Measurements from ENCODE around the gene CATSPER3. TPM values are rescaled to one million over a fixed set of nuclear protein-coding genes. Genes with fewer than 3 reads are reported as not detected.

CATSPER3 gene
- polyA plus RNA-seq, 3 donors: 0.15 to 0.60 (median 0.52) TPM

DNA sequence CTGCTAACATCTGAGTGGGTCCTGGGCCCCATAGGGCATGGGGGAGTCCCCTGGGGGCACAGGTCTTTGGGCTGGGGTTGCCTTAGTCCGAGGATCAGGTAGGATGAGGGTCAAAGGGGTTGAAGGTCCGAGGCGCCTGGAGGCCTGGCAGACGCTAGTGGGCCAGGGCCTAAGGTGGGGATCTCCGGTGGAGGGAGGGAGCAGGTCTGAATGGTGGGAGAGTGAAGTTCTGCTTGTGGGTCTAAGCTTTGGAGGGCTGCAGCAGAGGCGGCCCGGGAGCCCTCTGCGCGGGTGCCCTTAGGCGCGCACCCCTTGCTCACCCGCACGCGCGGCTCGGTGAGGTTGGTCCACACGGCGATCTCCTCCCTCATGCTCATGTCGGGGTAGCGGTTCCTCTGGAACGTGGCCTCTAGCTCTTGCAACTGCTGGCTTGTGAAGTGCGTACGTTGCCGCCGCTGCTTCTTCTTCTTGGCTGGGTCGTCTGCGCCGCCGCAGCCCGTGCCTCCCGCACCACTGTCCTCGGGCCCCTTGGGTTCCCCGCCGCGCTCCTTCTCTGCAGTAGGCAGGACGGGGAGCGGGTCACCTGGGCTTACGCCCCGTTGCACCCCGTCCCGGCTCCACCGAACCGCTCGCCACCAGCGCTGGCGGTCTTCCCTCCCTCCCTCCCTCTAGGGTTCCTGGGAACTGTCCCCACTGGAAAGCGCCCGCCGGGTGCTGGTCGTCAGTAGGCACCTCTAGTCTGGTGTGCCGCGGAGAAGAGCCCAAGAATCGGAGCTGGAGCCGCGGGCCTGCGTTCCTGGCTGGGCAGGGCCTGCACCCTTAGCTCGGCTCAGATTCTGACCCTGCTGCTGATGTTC, 63.5 kb downstream of the CATSPER3 start:
- peak overlapping the region in 1 of 7 donors; percentile 62 for H3K27ac Mint-ChIP-seq
- H3K27me3 ChIP-seq (ENCODE audit: control insufficient read depth in 2 of 2, insufficient read depth in 2 of 2, low read length in 2 of 2): peaks cover 66 to 85% of the 10 kb centered on the region in 2 donors
- peak overlapping the region; percentile 70 to 87 for H3K4me3 Mint-ChIP-seq
- peaks cover 12 to 23% of the 10 kb centered on the region in 2 donors for H3K4me1 ChIP-seq (ENCODE audit: control insufficient read depth in 1 of 2, insufficient read depth in 2 of 2, low read length in 2 of 2)
- H4K20me1 ChIP-seq (ENCODE audit: insufficient read depth, low read length): no peaks in the 10 kb centered on the region
- intact Hi-C loops (cut with micrococcal nuclease): loop anchor here in 1 of 2 donors (10.0 kb wide), 1 partner anchor 164 kb away; no protein-coding TSS in a partner anchor
- no peaks in the 10 kb centered on the region for H3K36me3 ChIP-seq (replicated peaks in 1 of 2; ENCODE audit: control insufficient read depth in 1 of 2, insufficient read depth in 2 of 2, low read length in 2 of 2)
- H3K27me3 Mint-ChIP-seq (ENCODE audit: low read depth in 3 of 3): peaks cover 80 to 94% (median 90%) of the 10 kb centered on the region in 3 donors
- no peak overlapping the region for H3K9ac ChIP-seq (ENCODE audit: insufficient read depth, low read length, poor library complexity, severe bottlenecking)
- no peaks in the 10 kb centered on the region for H3K79me2 ChIP-seq (ENCODE audit: insufficient read depth, low read length)
- peaks cover 3 to 11% of the 10 kb centered on the region in 2 donors for H3K36me3 Mint-ChIP-seq
- H3K4me2 ChIP-seq (replicated peaks; ENCODE audit: extremely low read depth, low read length, poor library complexity, severe bottlenecking): peak overlapping the region; percentile 43
- peak overlapping the region in 1 of 3 experiments; percentile 51 for H3K4me3 ChIP-seq (replicated peaks in 1 of 3; ENCODE audit: low read depth in 2 of 3, low read length in 3 of 3)
- H3K27ac ChIP-seq (ENCODE audit: low read depth in 1 of 2, low read length in 2 of 2): no peak overlapping the region
- 5% methylated on average over 57 of the region's 57 CpGs for WGBS (ENCODE audit: insufficient coverage)
- H3K4me1 Mint-ChIP-seq: peaks cover 36% of the 10 kb centered on the region
- H3K9me3 ChIP-seq (replicated peaks in 1 of 2; ENCODE audit: control insufficient read depth in 1 of 2, insufficient read depth in 1 of 2, low read length in 2 of 2): peaks cover 0 to 44% of the 10 kb centered on the region in 2 donors
- TF ChIP-seq, protein P1, sequence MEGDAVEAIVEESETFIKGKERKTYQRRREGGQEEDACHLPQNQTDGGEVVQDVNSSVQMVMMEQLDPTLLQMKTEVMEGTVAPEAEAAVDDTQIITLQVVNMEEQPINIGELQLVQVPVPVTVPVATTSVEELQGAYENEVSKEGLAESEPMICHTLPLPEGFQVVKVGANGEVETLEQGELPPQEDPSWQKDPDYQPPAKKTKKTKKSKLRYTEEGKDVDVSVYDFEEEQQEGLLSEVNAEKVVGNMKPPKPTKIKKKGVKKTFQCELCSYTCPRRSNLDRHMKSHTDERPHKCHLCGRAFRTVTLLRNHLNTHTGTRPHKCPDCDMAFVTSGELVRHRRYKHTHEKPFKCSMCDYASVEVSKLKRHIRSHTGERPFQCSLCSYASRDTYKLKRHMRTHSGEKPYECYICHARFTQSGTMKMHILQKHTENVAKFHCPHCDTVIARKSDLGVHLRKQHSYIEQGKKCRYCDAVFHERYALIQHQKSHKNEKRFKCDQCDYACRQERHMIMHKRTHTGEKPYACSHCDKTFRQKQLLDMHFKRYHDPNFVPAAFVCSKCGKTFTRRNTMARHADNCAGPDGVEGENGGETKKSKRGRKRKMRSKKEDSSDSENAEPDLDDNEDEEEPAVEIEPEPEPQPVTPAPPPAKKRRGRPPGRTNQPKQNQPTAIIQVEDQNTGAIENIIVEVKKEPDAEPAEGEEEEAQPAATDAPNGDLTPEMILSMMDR (IDR thresholded peaks at IDR 0.05): no peak
- H3K9me3 Mint-ChIP-seq: peaks cover 0 to 32% (median 21%) of the 10 kb centered on the region in 7 donors
- DNase-seq: no peak
- no peak overlapping the region for H2AFZ ChIP-seq (ENCODE audit: insufficient read depth, low read depth, low read length, poor library complexity, severe bottlenecking)

DNA sequence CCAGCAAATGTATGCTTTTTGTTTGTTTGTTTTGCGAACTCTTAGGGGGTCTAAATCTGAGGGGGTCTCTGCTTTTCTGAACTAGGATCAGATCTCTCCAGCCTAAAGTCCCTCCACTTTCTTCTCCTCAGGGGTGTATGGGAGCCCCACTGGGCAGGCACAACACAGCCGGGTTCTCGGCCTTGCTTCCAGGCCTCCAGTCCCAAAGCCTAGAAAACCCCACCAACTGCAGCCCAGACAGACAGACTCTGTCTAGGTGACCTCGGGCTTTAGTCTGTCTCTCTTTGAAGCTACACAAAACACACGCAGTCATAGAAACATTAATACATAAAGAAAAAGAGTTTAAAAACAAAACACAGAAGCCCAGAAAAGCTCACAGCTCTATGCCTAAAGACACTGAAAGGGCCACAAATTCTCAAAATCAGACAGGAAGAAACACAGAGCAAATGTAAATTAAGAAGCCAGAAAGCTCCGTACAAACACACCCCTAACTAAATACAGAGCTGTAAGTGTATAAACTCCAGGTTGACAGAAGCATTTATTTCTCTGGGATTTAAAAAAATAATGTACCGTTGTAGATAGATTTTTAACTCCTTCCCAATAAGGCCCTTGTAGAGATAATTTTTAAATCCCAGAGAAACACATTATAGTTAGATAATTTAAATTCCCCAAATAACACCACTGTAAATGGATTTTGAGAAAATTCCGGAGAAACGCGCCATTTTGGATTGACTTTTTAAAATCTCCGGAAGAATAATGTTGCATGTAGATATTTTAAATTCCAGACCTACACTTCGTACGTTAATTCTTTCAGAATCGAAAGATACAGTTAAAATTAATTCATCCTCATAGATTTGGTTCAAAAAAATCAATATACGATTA, 64.3 kb downstream of the CATSPER3 start:
- Histone ChIP-seq H3K27me3 (ENCODE audit: control insufficient read depth in 2 of 2, insufficient read depth in 2 of 2, low read length in 2 of 2) (peaks cover 69 to 85% of the 10 kb centered on the region in 2 donors), H3K4me3 (replicated peaks in 1 of 3; ENCODE audit: low read depth in 2 of 3, low read length in 3 of 3) (peak overlapping the region in 1 of 3 experiments; percentile 52), H3K27ac (ENCODE audit: low read depth in 1 of 2, low read length in 2 of 2) (no peak overlapping the region), H3K79me2 (ENCODE audit: insufficient read depth, low read length) (no peaks in the 10 kb centered on the region), H3K36me3 (replicated peaks in 1 of 2; ENCODE audit: control insufficient read depth in 1 of 2, insufficient read depth in 2 of 2, low read length in 2 of 2) (no peaks in the 10 kb centered on the region), H2AFZ (ENCODE audit: insufficient read depth, low read depth, low read length, poor library complexity, severe bottlenecking) (no peak overlapping the region), H3K9ac (ENCODE audit: insufficient read depth, low read length, poor library complexity, severe bottlenecking) (no peak overlapping the region), H3K4me2 (replicated peaks; ENCODE audit: extremely low read depth, low read length, poor library complexity, severe bottlenecking) (peak overlapping the region; percentile 60), H3K9me3 (replicated peaks in 1 of 2; ENCODE audit: control insufficient read depth in 1 of 2, insufficient read depth in 1 of 2, low read length in 2 of 2) (peaks cover 0 to 46% of the 10 kb centered on the region in 2 donors), H3K4me1 (ENCODE audit: control insufficient read depth in 1 of 2, insufficient read depth in 2 of 2, low read length in 2 of 2) (peaks cover 12 to 23% of the 10 kb centered on the region in 2 donors), H4K20me1 (ENCODE audit: insufficient read depth, low read length) (no peaks in the 10 kb centered on the region)
- Mint-ChIP-seq H3K4me3 (peak overlapping the region in 1 of 2 donors; percentile 87), H3K27me3 (ENCODE audit: low read depth in 3 of 3) (peaks cover 80 to 94% (median 90%) of the 10 kb centered on the region in 3 donors), H3K36me3 (peaks cover 3 to 11% of the 10 kb centered on the region in 2 donors), H3K9me3 (peaks cover 0 to 31% (median 21%) of the 10 kb centered on the region in 7 donors), H3K4me1 (peaks cover 36% of the 10 kb centered on the region), H3K27ac (peak overlapping the region in 1 of 7 donors; percentile 31)
- DNase-seq: no peak
- intact Hi-C loops (cut with micrococcal nuclease): loop anchor here in 1 of 2 donors (10.0 kb wide), 1 partner anchor 163 kb away; no protein-coding TSS in a partner anchor
- TF ChIP-seq, protein P1 (IDR thresholded peaks at IDR 0.05): no peak
- WGBS (ENCODE audit: insufficient coverage): 55% methylated on average over 2 of the region's 15 CpGs

Measured in CD14-positive monocyte (primary cell).